ENCODE results near the gene LGALS16.

Gene LGALS16

DNA sequence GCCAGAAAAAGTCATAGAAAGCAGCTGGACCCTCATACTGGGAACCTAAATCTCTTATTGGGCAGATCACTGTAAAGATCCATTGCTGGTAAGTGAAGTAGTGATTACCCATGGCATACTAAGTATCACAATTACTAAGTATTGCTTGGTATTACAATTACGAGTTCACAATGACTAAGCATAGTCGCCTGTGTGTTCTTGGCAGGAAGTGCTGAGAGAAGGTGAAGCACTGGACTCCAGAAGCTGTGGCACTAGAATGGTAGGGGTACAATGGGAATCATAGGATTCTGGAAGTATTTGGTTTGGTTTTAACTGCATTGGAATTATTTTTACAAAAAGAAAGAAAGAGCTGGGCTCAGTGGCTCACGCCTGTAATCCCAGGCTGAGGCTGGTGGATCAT, 20.3 kb downstream of the LGALS16 start:
- H3K27ac ChIP-seq, result peak overlapping the region; percentile 88; the same call in 1 of the 2 replicates
- TF ChIP-seq, protein P1, sequence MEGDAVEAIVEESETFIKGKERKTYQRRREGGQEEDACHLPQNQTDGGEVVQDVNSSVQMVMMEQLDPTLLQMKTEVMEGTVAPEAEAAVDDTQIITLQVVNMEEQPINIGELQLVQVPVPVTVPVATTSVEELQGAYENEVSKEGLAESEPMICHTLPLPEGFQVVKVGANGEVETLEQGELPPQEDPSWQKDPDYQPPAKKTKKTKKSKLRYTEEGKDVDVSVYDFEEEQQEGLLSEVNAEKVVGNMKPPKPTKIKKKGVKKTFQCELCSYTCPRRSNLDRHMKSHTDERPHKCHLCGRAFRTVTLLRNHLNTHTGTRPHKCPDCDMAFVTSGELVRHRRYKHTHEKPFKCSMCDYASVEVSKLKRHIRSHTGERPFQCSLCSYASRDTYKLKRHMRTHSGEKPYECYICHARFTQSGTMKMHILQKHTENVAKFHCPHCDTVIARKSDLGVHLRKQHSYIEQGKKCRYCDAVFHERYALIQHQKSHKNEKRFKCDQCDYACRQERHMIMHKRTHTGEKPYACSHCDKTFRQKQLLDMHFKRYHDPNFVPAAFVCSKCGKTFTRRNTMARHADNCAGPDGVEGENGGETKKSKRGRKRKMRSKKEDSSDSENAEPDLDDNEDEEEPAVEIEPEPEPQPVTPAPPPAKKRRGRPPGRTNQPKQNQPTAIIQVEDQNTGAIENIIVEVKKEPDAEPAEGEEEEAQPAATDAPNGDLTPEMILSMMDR (conservative IDR thresholded peaks at IDR 0.05), result no peak

DNA sequence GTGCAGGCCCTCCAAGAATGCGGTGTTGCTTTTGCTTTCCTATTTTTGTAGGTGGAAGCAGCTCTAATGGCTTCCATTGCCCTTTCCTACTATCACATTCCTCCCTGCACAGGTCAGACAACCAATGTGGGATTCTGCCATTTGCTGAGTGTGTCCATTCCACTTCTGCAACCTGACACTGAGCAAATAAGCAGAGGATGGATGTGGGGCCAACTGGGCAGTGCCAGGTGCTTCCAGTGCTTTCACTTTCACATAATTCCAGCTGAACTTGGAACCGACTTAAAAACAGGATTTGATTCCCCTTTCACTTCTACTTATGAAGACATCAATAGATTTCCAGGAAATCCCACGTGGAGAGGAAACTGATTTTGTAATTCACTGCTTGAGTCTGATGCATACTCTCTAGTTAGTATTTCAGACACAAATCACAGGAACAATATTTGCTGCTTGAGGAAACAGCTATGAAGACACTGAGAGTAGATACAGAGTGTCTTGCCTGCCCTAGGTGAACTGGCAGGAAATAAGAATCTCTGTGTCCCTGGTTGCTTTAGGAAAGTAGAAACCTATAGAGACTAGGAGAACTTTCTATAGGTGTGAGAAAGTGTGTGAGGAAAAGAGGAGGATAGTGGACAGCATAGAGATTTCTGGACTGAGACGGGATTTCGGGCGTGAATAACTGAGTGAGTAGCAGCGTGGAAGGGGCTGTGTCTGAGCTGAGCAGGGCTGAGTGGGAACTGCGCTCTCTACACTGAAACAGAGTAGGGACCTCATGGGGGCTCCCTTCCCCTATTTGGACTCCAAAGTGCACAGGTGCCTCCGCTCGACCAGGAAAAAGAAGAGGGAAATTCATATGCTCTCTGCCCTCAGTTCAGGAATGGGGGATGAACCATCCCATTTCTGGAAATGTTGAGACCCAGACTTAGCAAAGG, 22.5 kb downstream of the LGALS16 start:
- TF ChIP-seq, protein P1 (conservative IDR thresholded peaks at IDR 0.05), result no peak
- H3K27ac ChIP-seq, result peak overlapping the region; percentile 88

DNA sequence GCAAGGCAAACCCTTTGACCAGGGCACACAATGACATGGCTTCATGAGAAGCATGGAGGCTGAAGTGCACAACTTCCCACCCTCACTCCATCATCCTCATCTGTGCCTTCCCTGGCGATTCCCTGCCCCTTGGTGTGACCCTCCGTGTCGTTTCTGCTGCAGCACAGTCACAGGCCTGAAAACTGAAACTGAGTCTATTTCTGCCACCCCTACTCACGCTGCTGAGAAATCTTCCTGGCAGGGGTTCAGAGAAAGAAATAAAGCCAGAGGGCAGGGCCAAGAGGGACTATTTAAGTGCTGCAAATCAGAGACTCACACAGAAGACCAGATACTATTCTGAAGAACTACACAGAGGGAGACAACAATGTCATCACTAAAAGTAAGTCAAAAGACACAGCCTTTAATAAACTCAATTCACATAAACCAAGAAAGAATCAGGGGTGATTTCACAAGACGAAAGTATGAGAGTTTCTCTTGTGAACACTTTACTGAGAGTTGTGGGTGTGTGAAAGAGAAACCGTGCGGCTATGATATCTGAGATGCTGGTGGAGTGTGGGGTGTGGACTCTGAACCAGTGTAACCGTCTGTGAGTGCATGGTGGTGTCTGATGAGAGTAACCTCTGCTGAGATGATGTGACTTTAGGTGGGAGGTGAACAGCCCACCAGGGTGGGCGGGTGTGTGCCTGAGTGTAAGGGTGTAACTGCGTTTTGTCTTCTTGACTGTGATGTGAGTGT, 23.5 kb downstream of the LGALS16 start:
- TF ChIP-seq, protein P1 (conservative IDR thresholded peaks at IDR 0.05), result no peak
- H3K27ac ChIP-seq, result peak overlapping the region; percentile 88

DNA sequence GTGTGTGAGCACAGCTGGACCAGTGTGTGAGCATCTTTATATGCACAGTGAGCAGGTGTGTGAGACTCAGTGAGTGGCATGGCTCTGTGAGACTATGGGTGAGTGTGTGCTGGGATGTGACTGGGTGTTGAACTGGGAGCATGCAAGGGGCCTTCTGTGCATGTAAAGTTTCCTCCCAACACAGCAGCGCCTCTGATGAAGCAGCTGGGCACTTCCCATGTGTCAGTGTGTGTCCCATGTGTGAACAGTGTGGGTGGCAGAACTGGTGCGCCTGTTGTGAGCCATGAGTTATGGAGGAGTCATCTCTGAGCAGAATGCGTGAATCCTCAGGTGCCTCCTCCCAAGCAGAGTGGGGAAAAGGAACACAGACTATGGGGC, 24.1 kb downstream of the LGALS16 start:
- peak overlapping the region; percentile 88 for H3K27ac ChIP-seq
- TF ChIP-seq, protein P1 (conservative IDR thresholded peaks at IDR 0.05), result no peak

DNA sequence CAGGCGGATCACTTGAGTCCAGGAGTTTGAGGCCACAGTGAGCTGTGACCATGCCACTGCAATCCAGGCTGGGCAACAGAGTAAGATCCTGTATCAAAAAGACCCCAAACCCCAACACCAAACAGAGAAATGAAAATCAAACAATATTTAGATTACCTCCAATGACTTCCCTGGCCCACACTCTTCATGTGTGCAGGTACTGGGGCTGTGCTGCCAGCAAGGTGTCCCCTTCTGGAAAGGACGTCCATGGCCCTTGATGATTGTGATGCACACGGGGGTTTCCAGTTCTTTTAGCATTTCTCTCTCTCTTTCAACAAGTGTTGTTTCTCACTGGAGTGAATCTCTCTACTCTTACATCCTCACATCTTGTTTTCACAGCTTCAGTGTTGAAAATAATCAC, 24.9 kb downstream of the LGALS16 start:
- peak overlapping the region; percentile 88; the same call in 1 of the 2 replicates for H3K27ac ChIP-seq

DNA sequence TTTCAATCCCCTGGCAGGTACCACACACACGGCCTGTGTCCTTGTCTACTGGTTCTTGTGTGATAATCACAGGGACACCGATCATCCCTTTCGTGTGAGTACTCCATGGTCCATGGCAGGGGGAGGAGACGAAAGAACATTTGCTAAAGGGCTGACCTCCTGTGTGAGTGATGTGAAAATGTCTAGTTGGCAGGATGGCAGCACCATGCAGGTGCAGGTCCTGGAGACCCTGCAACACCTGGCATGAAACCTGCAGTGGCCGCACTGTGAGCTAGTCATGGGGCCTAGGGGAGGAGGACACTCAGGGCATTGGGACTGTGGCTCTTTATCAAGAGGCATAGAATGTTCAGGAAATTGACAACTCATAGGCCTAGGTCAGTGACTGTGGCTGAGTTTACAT, 25.7 kb downstream of the LGALS16 start:
- no peak overlapping the region for H3K27ac ChIP-seq
- TF ChIP-seq, protein P1 (conservative IDR thresholded peaks at IDR 0.05), result no peak

More for the DNA sequence above, 24.9 kb downstream of the LGALS16 start:
- TF ChIP-seq, protein P1 (conservative IDR thresholded peaks at IDR 0.05), result no peak

DNA sequence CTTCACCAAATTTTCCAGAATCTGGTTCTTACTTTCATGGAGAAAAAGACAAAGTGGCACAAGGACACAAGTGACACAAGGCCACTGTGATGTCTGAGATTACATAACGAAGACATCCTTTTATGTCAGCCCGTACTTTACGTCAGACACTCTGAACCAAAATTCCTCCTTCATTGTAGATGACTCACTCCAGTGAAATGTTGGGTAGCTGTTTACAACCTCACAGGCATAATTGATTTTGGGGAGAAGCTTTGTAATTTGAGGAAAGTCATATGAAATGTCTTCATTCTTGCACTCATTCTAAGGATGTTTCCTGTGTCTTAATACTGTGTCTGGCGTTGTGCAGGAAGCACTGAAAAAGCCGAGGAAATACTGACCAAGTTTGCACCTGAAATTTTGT, 28.6 kb downstream of the LGALS16 start:
- TF ChIP-seq, protein P1 (conservative IDR thresholded peaks at IDR 0.05), result no peak
- no peak overlapping the region for H3K27ac ChIP-seq
